ENCODE results near the gene CELF3.

CELF3 gene

DNA sequence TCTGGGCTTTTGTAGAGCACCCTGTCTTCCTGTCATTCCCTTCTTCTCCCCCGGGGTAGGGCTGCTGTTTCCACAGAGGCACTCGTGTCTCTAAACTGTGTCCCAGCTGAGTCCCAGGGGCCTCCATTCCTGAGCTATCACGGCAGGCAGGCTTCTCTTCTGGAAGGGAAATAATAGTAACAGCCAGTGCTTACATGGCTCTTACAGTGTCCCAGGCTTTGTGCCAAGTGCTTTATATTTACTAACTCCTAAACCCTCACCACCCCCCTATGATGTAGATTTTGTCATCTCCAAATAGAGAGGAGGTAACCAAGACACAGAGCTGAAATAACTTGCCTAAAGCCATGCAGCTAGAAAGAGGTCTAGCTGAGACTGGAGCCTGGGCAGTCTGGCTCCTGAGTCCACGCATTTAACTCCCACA is 1.4 kb upstream of the CELF3 start:
- Histone ChIP-seq H3K4me3 (ENCODE audit: low read depth, low read length) (no peak overlapping the region), H3K36me3 (replicated peaks) (no peaks in the 10 kb centered on the region), H3K27me3 (replicated peaks) (peaks cover 53% of the 10 kb centered on the region), H3K27ac (no peak overlapping the region)
- no peak for DNase-seq
- in situ Hi-C loops (cut with HindIII; ENCODE audit: low pct_ligation_motif_present, low sequenced_read_pairs), result no loop called here
- TF ChIP-seq, protein P1, sequence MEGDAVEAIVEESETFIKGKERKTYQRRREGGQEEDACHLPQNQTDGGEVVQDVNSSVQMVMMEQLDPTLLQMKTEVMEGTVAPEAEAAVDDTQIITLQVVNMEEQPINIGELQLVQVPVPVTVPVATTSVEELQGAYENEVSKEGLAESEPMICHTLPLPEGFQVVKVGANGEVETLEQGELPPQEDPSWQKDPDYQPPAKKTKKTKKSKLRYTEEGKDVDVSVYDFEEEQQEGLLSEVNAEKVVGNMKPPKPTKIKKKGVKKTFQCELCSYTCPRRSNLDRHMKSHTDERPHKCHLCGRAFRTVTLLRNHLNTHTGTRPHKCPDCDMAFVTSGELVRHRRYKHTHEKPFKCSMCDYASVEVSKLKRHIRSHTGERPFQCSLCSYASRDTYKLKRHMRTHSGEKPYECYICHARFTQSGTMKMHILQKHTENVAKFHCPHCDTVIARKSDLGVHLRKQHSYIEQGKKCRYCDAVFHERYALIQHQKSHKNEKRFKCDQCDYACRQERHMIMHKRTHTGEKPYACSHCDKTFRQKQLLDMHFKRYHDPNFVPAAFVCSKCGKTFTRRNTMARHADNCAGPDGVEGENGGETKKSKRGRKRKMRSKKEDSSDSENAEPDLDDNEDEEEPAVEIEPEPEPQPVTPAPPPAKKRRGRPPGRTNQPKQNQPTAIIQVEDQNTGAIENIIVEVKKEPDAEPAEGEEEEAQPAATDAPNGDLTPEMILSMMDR (IDR thresholded peaks at IDR 0.05; ENCODE audit: low read depth, low read length, missing control alignments), result no peak

GRCh38 chr1:151716405-151716762 is 219 bp downstream of the CELF3 start:
- in situ Hi-C loops (cut with HindIII; ENCODE audit: low pct_ligation_motif_present, low sequenced_read_pairs), result no loop called here
- TF ChIP-seq, protein P1 (IDR thresholded peaks at IDR 0.05; ENCODE audit: low read depth, low read length, missing control alignments), result no peak
- no peak overlapping the region for H3K4me3 ChIP-seq (ENCODE audit: low read depth, low read length)
- H3K27me3 ChIP-seq (replicated peaks), result peaks cover 45% of the 10 kb centered on the region
- DNase-seq, result no peak
- H3K36me3 ChIP-seq (replicated peaks), result no peaks in the 10 kb centered on the region
- H3K27ac ChIP-seq, result no peak overlapping the region

DNA sequence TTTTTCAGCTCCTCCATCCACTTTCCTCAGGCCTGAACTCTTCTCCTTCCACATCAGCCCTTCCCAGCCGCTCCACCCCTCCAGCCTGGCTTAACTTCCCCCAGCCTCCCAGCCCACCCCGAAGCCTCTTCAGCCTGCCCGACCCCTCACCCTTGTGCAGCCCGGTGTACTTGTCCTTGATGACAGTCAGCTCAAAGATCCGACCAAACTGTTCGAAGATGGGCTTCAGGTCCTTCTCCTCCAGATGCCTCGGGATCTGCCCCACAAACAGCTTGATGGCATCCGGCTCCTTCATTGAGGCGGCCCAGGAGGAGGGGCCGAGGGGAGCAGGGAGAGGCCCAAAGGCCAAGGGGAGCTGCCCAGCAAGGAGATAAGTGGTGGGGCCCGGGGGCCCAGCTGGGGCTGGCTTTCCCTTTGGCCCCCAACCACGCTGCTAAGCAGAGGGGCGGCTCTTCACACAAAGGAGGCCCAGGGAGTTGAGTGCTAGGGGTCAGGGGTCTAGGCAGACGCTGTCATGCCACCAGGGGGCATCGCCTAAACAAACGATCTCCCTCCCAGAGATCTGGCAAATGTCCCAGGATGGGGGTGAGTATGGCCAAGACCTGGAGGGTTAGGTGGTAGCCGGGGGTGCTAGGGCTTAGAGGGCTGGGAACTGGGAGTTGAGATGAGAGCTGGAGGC is 738 bp downstream of the CELF3 start:
- Histone ChIP-seq H3K27me3 (replicated peaks) (peaks cover 45% of the 10 kb centered on the region), H3K4me3 (ENCODE audit: low read depth, low read length) (no peak overlapping the region), H3K27ac (no peak overlapping the region), H3K36me3 (replicated peaks) (no peaks in the 10 kb centered on the region)
- no peak for DNase-seq
- TF ChIP-seq, protein P1 (IDR thresholded peaks at IDR 0.05; ENCODE audit: low read depth, low read length, missing control alignments), result peak; percentile 22
- in situ Hi-C loops (cut with HindIII; ENCODE audit: low pct_ligation_motif_present, low sequenced_read_pairs), result no loop called here

- DNase-seq, result no peak
- H3K27me3 ChIP-seq (replicated peaks), result peaks cover 45% of the 10 kb centered on the region
- H3K36me3 ChIP-seq (replicated peaks), result no peaks in the 10 kb centered on the region
- no peak overlapping the region for H3K4me3 ChIP-seq (ENCODE audit: low read depth, low read length)
- no peak overlapping the region for H3K27ac ChIP-seq
- in situ Hi-C loops (cut with HindIII; ENCODE audit: low pct_ligation_motif_present, low sequenced_read_pairs), result no loop called here
- TF ChIP-seq, protein P1 (IDR thresholded peaks at IDR 0.05; ENCODE audit: low read depth, low read length, missing control alignments), result no peak
Measured at GRCh38 chr1:151714820-151715725, 1.5 kb downstream of the CELF3 start.

DNA sequence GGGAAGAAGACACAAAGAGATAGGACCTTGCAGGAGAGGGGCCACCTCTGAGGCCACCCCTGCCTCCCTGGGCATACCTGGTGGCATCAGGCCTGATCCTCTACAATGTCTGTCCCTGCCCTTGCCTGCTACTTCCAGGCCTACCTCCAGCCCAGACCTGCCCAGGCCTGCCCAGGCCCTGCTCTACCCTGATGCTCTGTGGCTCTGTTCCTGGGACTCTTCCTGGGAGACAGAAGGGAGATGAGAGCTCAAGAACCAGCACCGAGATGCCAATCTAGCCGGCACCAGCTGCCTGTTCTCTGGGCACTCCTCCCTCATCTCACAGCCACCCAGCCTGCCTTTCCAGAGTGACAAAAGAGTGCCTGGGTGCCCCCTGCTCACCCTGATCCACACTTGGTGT is 2.7 kb downstream of the CELF3 start:
- TF ChIP-seq, protein P1 (IDR thresholded peaks at IDR 0.05; ENCODE audit: low read depth, low read length, missing control alignments), result no peak
- Histone ChIP-seq H3K27ac (no peak overlapping the region), H3K4me3 (ENCODE audit: low read depth, low read length) (no peak overlapping the region), H3K27me3 (replicated peaks) (peaks cover 36% of the 10 kb centered on the region), H3K36me3 (replicated peaks) (no peaks in the 10 kb centered on the region)
- in situ Hi-C loops (cut with HindIII; ENCODE audit: low pct_ligation_motif_present, low sequenced_read_pairs), result no loop called here
- DNase-seq, result no peak

Data from brain microvascular endothelial cell (primary cell).